Fibroblast of skin of back (primary cell): Measurements from ENCODE around the gene SPRED1.

Experiments
- DNase-seq: peaks from one replicate; pipeline ENCODE4 v3.0.0-alpha.2; 2013

The SPRED1 gene

GRCh38 chr15:38367476-38367875, 114.8 kb downstream of the SPRED1 start:
- DNase-seq, result peak; percentile 60

DNA sequence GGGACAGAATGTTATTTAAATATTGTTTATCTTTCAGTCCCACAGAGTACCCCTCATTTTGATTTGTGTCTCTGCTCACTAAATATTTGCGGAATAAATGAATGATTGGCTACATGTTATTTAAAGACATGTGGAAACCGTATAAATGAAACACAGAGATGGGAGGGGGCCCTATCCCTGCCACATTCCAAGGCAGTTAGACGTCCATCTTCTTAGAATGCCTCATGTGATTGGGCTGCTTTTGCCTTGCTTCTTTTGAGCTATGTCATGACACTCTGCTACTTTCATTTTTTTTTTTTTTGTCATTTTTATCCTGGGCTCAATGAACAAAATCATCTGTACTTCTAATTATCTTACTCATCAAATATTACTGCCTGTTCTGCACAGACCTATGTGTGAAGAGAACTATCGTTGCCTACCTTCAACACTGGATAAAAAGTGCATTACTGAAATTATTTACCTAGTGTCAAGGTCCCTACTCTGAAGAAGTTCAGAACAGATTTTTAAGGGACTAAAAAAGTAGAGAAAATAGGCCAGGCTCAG, 117.4 kb downstream of the SPRED1 start:
- DNase-seq, result peak; percentile 71

DNA sequence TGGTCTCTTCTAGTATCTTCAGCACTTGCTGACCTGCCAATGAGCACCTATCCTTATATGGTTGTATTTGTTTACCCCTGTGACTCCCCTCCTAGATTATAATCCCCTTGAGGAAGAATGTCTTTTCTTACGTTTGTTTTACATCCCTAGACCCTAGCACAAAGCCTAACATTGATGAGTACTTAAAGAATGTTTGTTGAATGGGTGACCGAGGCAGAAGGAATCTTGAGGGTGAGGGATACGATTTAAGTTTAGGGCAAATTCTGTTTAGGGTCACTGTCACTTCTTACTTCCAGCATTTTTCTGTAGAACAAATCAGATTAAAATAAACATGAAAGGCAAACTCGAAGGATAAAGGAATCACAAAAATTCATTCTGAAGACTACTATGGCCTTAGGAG, 120.4 kb downstream of the SPRED1 start:
- DNase-seq, result peak; percentile 86

DNA sequence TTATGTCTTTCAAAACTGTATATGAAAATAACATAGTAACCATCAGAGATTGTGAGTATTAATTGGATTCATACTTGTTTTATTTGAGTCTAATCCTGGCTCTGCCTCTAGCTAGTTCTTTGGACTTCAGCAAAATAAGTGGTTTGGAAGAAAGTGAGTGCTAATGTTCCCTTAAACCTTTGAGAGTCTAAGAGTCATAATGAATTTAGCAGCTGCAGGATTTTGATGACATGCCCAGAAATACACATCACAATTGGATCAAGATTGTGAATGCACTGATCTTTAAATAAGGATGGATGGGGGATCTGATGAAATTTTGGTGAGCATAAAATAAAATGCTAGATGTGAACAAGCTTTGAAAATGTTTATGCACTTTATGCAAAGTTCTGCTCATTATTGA, 121.4 kb downstream of the SPRED1 start:
- DNase-seq, result no peak

- no peak for DNase-seq
These were observed 121.9 kb downstream of the SPRED1 start for GRCh38 chr15:38374556-38374955.

DNA sequence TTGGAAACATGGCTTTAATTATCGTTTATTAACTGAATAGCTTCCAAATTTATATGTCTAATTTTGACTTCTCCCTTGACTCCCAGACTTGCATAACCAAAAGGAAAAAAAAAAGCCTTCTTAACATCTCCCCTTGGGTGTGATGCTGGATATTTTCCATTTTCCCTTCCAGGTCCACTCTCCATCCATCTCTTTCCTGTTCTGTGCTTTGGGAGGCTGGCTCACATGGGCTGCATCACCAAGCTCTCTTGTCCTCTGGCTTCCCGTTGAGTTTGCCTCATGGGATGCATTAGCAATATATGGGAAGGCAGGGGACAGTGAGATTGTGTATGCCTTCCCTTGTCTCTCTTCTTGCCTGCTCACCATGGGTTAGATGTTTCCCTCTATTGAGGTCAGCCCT, 123.4 kb downstream of the SPRED1 start:
- DNase-seq, result no peak

DNA sequence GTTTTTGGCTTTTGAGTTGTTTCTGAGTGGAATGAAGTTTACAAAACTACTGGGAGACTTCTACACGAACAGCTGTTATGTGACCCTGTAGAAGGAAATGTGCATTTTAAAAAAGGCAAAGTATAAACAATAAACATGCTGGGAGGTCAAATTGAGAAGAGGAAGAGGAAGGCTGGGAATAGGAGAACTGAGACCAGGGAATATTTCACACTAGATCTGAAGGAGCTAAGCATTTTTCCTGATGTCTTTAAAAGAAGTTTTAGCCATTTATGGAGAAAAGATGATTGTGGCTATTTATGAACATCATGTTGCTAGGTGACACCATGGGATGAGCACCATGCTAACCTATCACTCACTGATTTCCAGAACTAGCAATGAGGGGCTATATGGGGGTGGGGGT, 125.0 kb downstream of the SPRED1 start:
- no peak for DNase-seq

DNA sequence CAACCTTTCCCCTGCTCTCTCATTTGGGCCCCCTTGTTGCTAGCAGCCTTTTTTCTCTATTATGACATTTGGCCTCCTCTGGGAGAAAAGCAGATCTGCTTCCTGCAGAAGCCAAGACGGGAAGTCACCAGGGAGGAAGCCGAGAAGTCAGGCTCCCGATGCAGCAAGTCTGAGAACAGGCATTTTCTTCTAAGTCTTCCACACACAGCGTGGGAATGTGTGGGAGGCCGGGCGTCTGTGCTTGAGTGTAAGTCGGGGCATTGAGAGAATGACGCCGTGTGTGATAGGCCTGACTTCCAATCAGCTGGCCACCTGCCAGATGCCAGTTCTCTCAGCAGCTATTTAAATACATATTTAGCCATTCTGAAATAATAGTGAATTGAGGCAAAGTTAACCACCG, 125.5 kb downstream of the SPRED1 start:
- peak; percentile 26 for DNase-seq

GRCh38 chr15:38389924-38390542, 137.4 kb downstream of the SPRED1 start:
- peak; percentile 50 for DNase-seq

DNA sequence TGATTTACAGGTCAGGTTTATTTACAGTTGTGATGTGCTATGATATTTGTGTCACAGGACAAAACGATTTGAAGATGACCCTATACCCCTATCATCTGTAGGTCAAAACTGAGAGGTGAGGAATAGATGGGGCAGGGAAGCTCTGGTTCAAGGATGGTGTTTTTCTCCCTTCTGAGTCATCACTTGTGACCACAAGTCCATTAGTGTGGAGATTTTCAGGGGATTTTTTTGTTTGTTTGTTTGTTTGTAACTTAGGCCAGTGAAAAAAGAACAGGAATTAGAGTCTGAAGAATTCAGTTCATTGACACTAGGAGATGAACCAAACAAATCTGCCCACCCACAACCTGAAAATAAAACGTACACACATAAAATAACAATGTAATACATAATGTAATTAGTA, 138.6 kb downstream of the SPRED1 start:
- DNase-seq, result no peak

GRCh38 chr15:38398134-38398533, 145.5 kb downstream of the SPRED1 start:
- peak; percentile 98 for DNase-seq

- peak; percentile 60 for DNase-seq
These were observed 148.5 kb downstream of the SPRED1 start for GRCh38 chr15:38401106-38401505.

GRCh38 chr15:38401701-38402100, 149.1 kb downstream of the SPRED1 start:
- DNase-seq, result peak; percentile 36

DNA sequence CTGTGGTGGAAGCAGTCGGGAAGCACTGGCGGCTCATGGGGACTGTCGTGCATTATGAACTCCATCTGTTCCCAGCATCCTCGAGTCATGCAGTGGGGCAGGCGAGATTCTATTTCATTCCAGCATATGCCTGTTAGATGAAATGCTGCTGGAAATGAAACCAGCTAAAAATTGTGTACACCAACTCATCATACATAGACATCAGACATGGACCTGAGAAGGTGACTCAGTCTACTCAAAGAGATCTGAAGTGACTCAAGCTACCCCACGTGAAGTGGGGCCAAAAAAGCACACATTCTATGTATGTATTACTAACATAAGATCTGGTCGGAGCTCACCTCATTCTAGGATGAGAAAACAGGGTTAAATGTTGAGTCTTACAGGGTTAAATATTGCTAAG, 153.8 kb downstream of the SPRED1 start:
- peak; percentile 32 for DNase-seq
